H1 (cell line): ENCODE measurements around the gene SPECC1. TPM values are rescaled to one million over a fixed set of nuclear protein-coding genes. Genes with fewer than 3 reads are reported as not detected.

Source experiments
- SIN3A ChIP-seq, 2 experiments: IDR thresholded peaks in 1 of 2; conservative IDR thresholded peaks in 1 of 2; 2 replicates each; pipeline ENCODE4 v1.6.1; 2011 to 2012; ENCODE audit warnings: low read length in 2 of 2, improper control_type of control experiment in 1 of 2, low read depth in 1 of 2, mild to moderate bottlenecking in 1 of 2
- polyA plus RNA-seq, 7 experiments: library from polyadenylated mRNA; depleted of rRNA in 3 of 7; stranded (reverse) in 5 of 7; unstranded in 2 of 7; fragments of >200 nt in 5 of 7; fragments of 200-250 nt in 2 of 7; gene quantifications; 1 replicate in 5 of 7; 2 replicates in 1 of 7; 4 replicates in 1 of 7; pipeline versions ENCODE4 v1.2.1 to v1.2.3, GENCODE V29; 2011 to 2013; ENCODE audit warnings: missing spikeins in 2 of 7, mixed read lengths in 2 of 7
- total RNA-seq: library from RNA; stranded (reverse); fragmentation: NEBNext Ultra II Directional; extraction: Animal tissue kit (Norgen Biotek cat#: 25700); gene quantifications from 2 replicates; pipeline ENCODE4 v1.2.1, GENCODE V29; 2021

SPECC1 gene
- total and polyA plus RNA-seq, 2 of the 8 experiments (the other 6 are each of a cell fraction or from before 2014, with no cell fraction given): 35.8 to 87.9 TPM

GRCh38 chr17:19977293-19978208 lies 31.6 kb upstream of the SPECC1 start, which contains the start of gene AKAP10 (continued):
- peak; percentile 47 to 59; a peak in 2 of 4 replicates for TF ChIP-seq SIN3A (conservative IDR thresholded peaks at IDR 0.05 in 1 of 2, IDR thresholded peaks at IDR 0.05 in 1 of 2; ENCODE audit: low read depth in 1 of 2, low read length in 2 of 2)
- TF ChIP-seq, all 59 proteins: peak for 17
